Natural killer cell (primary cell): ENCODE data around the gene TCERG1L. TPM values are rescaled to one million over a fixed set of nuclear protein-coding genes. Genes with fewer than 3 reads are reported as not detected.

Source experiments
- ATAC-seq, 3 donors: fragments of 150-1000 bp in 2 of 3; fragments of 200-7000 bp in 1 of 3; cut with Tn5 transposase; 1 replicate in 1 of 3; 2 replicates in 2 of 3; pipeline ENCODE4 v1.10.0; 2021; ENCODE audit warnings: mild to moderate bottlenecking in 2 of 3, moderate library complexity in 2 of 3
- DNase-seq, 2 donors: peaks; one replicate each; pipeline versions ENCODE4 v3.0.0 to v3.0.0-alpha.2; 2013 to 2021; ENCODE audit warnings: mixed read lengths in 1 of 2
- H3K27ac ChIP-seq: one replicate; pipeline ENCODE4 v1.5.1; 2013; ENCODE audit warnings: mild to moderate bottlenecking, low read length
- H3K27me3 ChIP-seq: one replicate; pipeline ENCODE4 v1.6.1; 2013; ENCODE audit warnings: low read length; ENCODE audit not compliant: control insufficient read depth, insufficient read depth
- H3K36me3 ChIP-seq: one replicate; pipeline ENCODE4 v1.6.1; 2013; ENCODE audit warnings: low read length; ENCODE audit not compliant: control insufficient read depth, insufficient read depth
- H3K4me1 ChIP-seq: one replicate; pipeline ENCODE4 v1.6.1; 2013; ENCODE audit warnings: low read length; ENCODE audit not compliant: control insufficient read depth, insufficient read depth
- H3K4me3 ChIP-seq: one replicate; pipeline ENCODE4 v1.5.1; 2013; ENCODE audit warnings: low read length
- H3K9me3 ChIP-seq: one replicate; pipeline ENCODE4 v1.6.1; 2013; ENCODE audit warnings: low read length; ENCODE audit not compliant: control insufficient read depth, insufficient read depth
- H3K27ac Mint-ChIP-seq, 2 donors: one replicate each; pipeline ENCODE4 v1.8.0; 2022; ENCODE audit warnings: mild to moderate bottlenecking in 2 of 2, mixed read lengths in 2 of 2, moderate library complexity in 1 of 2
- H3K27me3 Mint-ChIP-seq, 2 donors: one replicate each; pipeline ENCODE4 v1.8.0; 2022; ENCODE audit warnings: low read depth in 2 of 2, mixed read lengths in 2 of 2
- H3K36me3 Mint-ChIP-seq: one replicate; pipeline ENCODE4 v1.8.0; 2022; ENCODE audit warnings: mixed read lengths
- H3K4me1 Mint-ChIP-seq, 2 donors: one replicate each; pipeline ENCODE4 v1.8.0; 2022; ENCODE audit warnings: mixed read lengths in 2 of 2
- H3K4me3 Mint-ChIP-seq: one replicate; pipeline ENCODE4 v1.8.0; 2022; ENCODE audit warnings: mild to moderate bottlenecking, moderate library complexity, mixed read lengths
- H3K9me3 Mint-ChIP-seq, 2 donors: one replicate each; pipeline ENCODE4 v1.8.0; 2022; ENCODE audit warnings: mixed read lengths in 2 of 2
- CTCF ChIP-seq: fragments of 200-600 bp; IDR thresholded peaks from one replicate; pipeline ENCODE4 v1.8.0; 2022; ENCODE audit warnings: antibody characterized with exemption
- WGBS: methylation state at CpG from one replicate; pipeline ENCODE4 v1.1.7; 2013; ENCODE audit warnings: missing lambda C conversion rate; ENCODE audit not compliant: insufficient coverage; 5-methylcytosine and 5-hydroxymethylcytosine counted together
- intact Hi-C: fragments of 100-400 bp; cut with micrococcal nuclease; formaldehyde crosslinking; loops from one replicate; pipeline ENCODE4 v1.14.2; 2022
- total RNA-seq, 4 donors: library from RNA; stranded (reverse); fragments of 120-200 nt in 1 of 4; gene quantifications; one replicate each; pipeline versions ENCODE4 v1.2.3 to v1.2.4, GENCODE V29; 2013 to 2022

The TCERG1L gene
- total RNA-seq, 3 donors from 2014 or later (not counting 1 experiment from before 2014, with no cell fraction given), result 0.48 TPM; not detected in 2

- H3K9me3 ChIP-seq, result no peaks in the 10 kb centered on the region
- no peaks in the 10 kb centered on the region for H3K36me3 ChIP-seq
- H3K27ac Mint-ChIP-seq, result no peak overlapping the region
- TF ChIP-seq CTCF, result no peak
- no peak overlapping the region for H3K4me3 Mint-ChIP-seq
- H3K4me1 Mint-ChIP-seq, result no peaks in the 10 kb centered on the region
- no peaks in the 10 kb centered on the region for H3K36me3 Mint-ChIP-seq
- no peak overlapping the region for H3K4me3 ChIP-seq
- H3K27me3 Mint-ChIP-seq, result peaks cover 0 to 4% of the 10 kb centered on the region in 2 donors
- H3K4me1 ChIP-seq, result no peaks in the 10 kb centered on the region
- 60% methylated on average over 5 of the region's 5 CpGs for WGBS
- no peaks in the 10 kb centered on the region for H3K27me3 ChIP-seq
- intact Hi-C loops, result no loop called here
- no peak for DNase-seq
- ATAC-seq, result no peak
- H3K9me3 Mint-ChIP-seq, result peaks cover 0 to 4% of the 10 kb centered on the region in 2 donors
- no peak overlapping the region for H3K27ac ChIP-seq
Measured at GRCh38 chr10:131346456-131346855, 34.9 kb upstream of the TCERG1L start.

GRCh38 chr10:131345691-131346090 is 34.2 kb upstream of the TCERG1L start:
- H3K4me3 Mint-ChIP-seq, result no peak overlapping the region
- Histone ChIP-seq H3K27ac (no peak overlapping the region), H3K4me3 (no peak overlapping the region), H3K36me3 (no peaks in the 10 kb centered on the region), H3K4me1 (no peaks in the 10 kb centered on the region), H3K9me3 (no peaks in the 10 kb centered on the region), H3K27me3 (no peaks in the 10 kb centered on the region)
- intact Hi-C loops, result no loop called here
- peaks cover 0 to 7% of the 10 kb centered on the region in 2 donors for H3K9me3 Mint-ChIP-seq
- WGBS, result 93% methylated on average over 10 of the region's 11 CpGs
- DNase-seq, result no peak
- peaks cover 0 to 4% of the 10 kb centered on the region in 2 donors for H3K27me3 Mint-ChIP-seq
- no peaks in the 10 kb centered on the region for H3K4me1 Mint-ChIP-seq
- TF ChIP-seq CTCF, result no peak
- no peaks in the 10 kb centered on the region for H3K36me3 Mint-ChIP-seq
- no peak for ATAC-seq
- no peak overlapping the region for H3K27ac Mint-ChIP-seq

- H3K4me1 ChIP-seq, result no peaks in the 10 kb centered on the region
- Mint-ChIP-seq H3K36me3 (no peaks in the 10 kb centered on the region), H3K27me3 (peaks cover 0 to under 1% of the 10 kb centered on the region in 2 donors), H3K4me3 (no peak overlapping the region), H3K4me1 (no peaks in the 10 kb centered on the region), H3K27ac (no peak overlapping the region), H3K9me3 (peaks cover 0 to 7% of the 10 kb centered on the region in 2 donors)
- intact Hi-C loops, result no loop called here
- no peak overlapping the region for H3K4me3 ChIP-seq
- no peaks in the 10 kb centered on the region for H3K27me3 ChIP-seq
- ATAC-seq (no peak), DNase-seq (no peak)
- no peak overlapping the region for H3K27ac ChIP-seq
- H3K9me3 ChIP-seq, result no peaks in the 10 kb centered on the region
- TF ChIP-seq CTCF, result no peak
- no peaks in the 10 kb centered on the region for H3K36me3 ChIP-seq
- 87% methylated on average over 7 of the region's 7 CpGs for WGBS
Measured at GRCh38 chr10:131344747-131345146, 33.2 kb upstream of the TCERG1L start.

GRCh38 chr10:131337741-131338140 is 26.2 kb upstream of the TCERG1L start:
- Histone ChIP-seq H3K4me1 (no peaks in the 10 kb centered on the region), H3K9me3 (no peaks in the 10 kb centered on the region), H3K27ac (no peak overlapping the region), H3K36me3 (no peaks in the 10 kb centered on the region), H3K4me3 (no peak overlapping the region), H3K27me3 (no peaks in the 10 kb centered on the region)
- no peak for ATAC-seq
- intact Hi-C loops, result no loop called here
- Mint-ChIP-seq H3K4me1 (no peaks in the 10 kb centered on the region), H3K27ac (no peak overlapping the region), H3K9me3 (peaks cover 4 to 8% of the 10 kb centered on the region in 2 donors), H3K36me3 (no peaks in the 10 kb centered on the region), H3K27me3 (peaks cover 0 to 17% of the 10 kb centered on the region in 2 donors), H3K4me3 (no peak overlapping the region)
- no peak for TF ChIP-seq CTCF
- no peak for DNase-seq
- 89% methylated on average over 5 of the region's 5 CpGs for WGBS
